Uterus (tissue), 4 donors: Measurements from ENCODE around the gene SPEF2. TPM values are rescaled to one million over a fixed set of nuclear protein-coding genes. Genes with fewer than 3 reads are reported as not detected.

Experiments
- DNase-seq, 2 donors: peaks; one replicate each; pipeline ENCODE4 v3.0.0-alpha.2; 2019 to 2020
- H3K27ac ChIP-seq, 2 donors: fragments of 200-600 bp; sonication (generic); 1 replicate in 1 of 2; 2 replicates in 1 of 2; pipeline ENCODE4 v1.5.1; 2016 to 2018
- H3K27me3 ChIP-seq, 2 donors: fragments of 200-600 bp; sonication (generic); one replicate each; pipeline ENCODE4 v1.5.1; 2018 to 2019; ENCODE audit warnings: control low read depth in 1 of 2
- H3K36me3 ChIP-seq, 2 donors: fragments of 200-600 bp; sonication (generic); one replicate each; pipeline ENCODE4 v1.5.1; 2019; ENCODE audit warnings: control low read depth in 1 of 2
- H3K4me1 ChIP-seq, 2 donors: fragments of 200-600 bp; sonication (generic); one replicate each; pipeline ENCODE4 v1.5.1; 2018 to 2019; ENCODE audit warnings: control low read depth in 1 of 2
- H3K4me3 ChIP-seq, 2 donors: fragments of 200-600 bp; sonication (generic); 1 replicate in 1 of 2; 2 replicates in 1 of 2; pipeline ENCODE4 v1.5.1; 2018 to 2019; ENCODE audit warnings: mild to moderate bottlenecking in 1 of 2
- H3K9me3 ChIP-seq, 2 donors: fragments of 200-600 bp; sonication (generic); one replicate each; pipeline ENCODE4 v1.5.1; 2019; ENCODE audit warnings: control low read depth in 1 of 2
- CTCF ChIP-seq, 4 experiments: fragments of 200-600 bp in 2 of 4; fragments of 450-650 bp in 2 of 4; sonication (generic) in 2 of 4; IDR thresholded peaks; one replicate each; pipeline ENCODE4 v1.5.1; 2016 to 2019; ENCODE audit warnings: antibody characterized with exemption in 4 of 4, mild to moderate bottlenecking in 2 of 4, moderate library complexity in 1 of 4
- POLR2A ChIP-seq, 2 donors: fragments of 450-650 bp; IDR thresholded peaks; one replicate each; pipeline ENCODE4 v1.6.1; 2016; ENCODE audit warnings: antibody characterized with exemption in 2 of 2, mild to moderate bottlenecking in 1 of 2, moderate library complexity in 1 of 2
- intact Hi-C: fragments of 100-400 bp; cut with DNase I; formaldehyde crosslinking; loops from one replicate; pipeline ENCODE4 v1.15.1; 2023; ENCODE audit warnings: low total_unique reads
- total RNA-seq, 4 donors: library from RNA; depleted of rRNA in 3 of 4; stranded (reverse); fragments of >200 nt in 3 of 4; gene quantifications; one replicate each; pipeline versions ENCODE4 v1.1.0 to v1.2.4, GENCODE V29; 2014 to 2023
- donor health status: DM: yes; HTN: yes; CAD: no.

The SPEF2 gene
- total RNA-seq, 4 donors from 2014 or later: 3.3 to 71.0 (median 20.9) TPM

GRCh38 chr5:35735718-35736117 lies 118.1 kb downstream of the SPEF2 start:
- TF ChIP-seq CTCF (IDR thresholded peaks at IDR 0.05) (no peak), POLR2A (IDR thresholded peaks at IDR 0.05) (no peak)
- Histone ChIP-seq H3K9me3 (no peaks in the 10 kb centered on the region), H3K4me1 (no peaks in the 10 kb centered on the region), H3K27ac (no peak overlapping the region), H3K27me3 (no peaks in the 10 kb centered on the region), H3K36me3 (no peaks in the 10 kb centered on the region), H3K4me3 (no peak overlapping the region)
- intact Hi-C loops: no loop called here
- DNase-seq: no peak

- Histone ChIP-seq H3K27ac (no peak overlapping the region), H3K27me3 (no peaks in the 10 kb centered on the region), H3K9me3 (no peaks in the 10 kb centered on the region), H3K4me1 (no peaks in the 10 kb centered on the region), H3K36me3 (no peaks in the 10 kb centered on the region), H3K4me3 (no peak overlapping the region)
- TF ChIP-seq POLR2A (IDR thresholded peaks at IDR 0.05): no peak
- no peak for TF ChIP-seq CTCF (IDR thresholded peaks at IDR 0.05)
- intact Hi-C loops: no loop called here
- no peak for DNase-seq
Measured at GRCh38 chr5:35736280-35736679, 118.6 kb downstream of the SPEF2 start.

- H3K4me1 ChIP-seq: no peaks in the 10 kb centered on the region
- no peaks in the 10 kb centered on the region for H3K27me3 ChIP-seq
- no peaks in the 10 kb centered on the region for H3K9me3 ChIP-seq
- intact Hi-C loops: no loop called here
- H3K4me3 ChIP-seq: no peak overlapping the region
- no peak overlapping the region for H3K27ac ChIP-seq
- TF ChIP-seq POLR2A (IDR thresholded peaks at IDR 0.05) (no peak), CTCF (IDR thresholded peaks at IDR 0.05) (no peak)
- H3K36me3 ChIP-seq: no peaks in the 10 kb centered on the region
- DNase-seq: no peak
Measured at GRCh38 chr5:35741126-35741716, 123.6 kb downstream of the SPEF2 start.

GRCh38 chr5:35741971-35742370 lies 124.3 kb downstream of the SPEF2 start:
- no peaks in the 10 kb centered on the region for H3K36me3 ChIP-seq
- H3K9me3 ChIP-seq: no peaks in the 10 kb centered on the region
- H3K27me3 ChIP-seq: no peaks in the 10 kb centered on the region
- TF ChIP-seq POLR2A (IDR thresholded peaks at IDR 0.05) (no peak), CTCF (IDR thresholded peaks at IDR 0.05) (no peak)
- DNase-seq: no peak
- H3K4me3 ChIP-seq: no peak overlapping the region
- H3K4me1 ChIP-seq: no peaks in the 10 kb centered on the region
- H3K27ac ChIP-seq: no peak overlapping the region
- intact Hi-C loops: no loop called here

GRCh38 chr5:35743644-35744043 lies 126.0 kb downstream of the SPEF2 start:
- Histone ChIP-seq H3K4me3 (no peak overlapping the region), H3K9me3 (no peaks in the 10 kb centered on the region)

More at GRCh38 chr5:35743644-35744043, 126.0 kb downstream of the SPEF2 start:
- no peak for DNase-seq
- intact Hi-C loops: no loop called here
- no peaks in the 10 kb centered on the region for H3K36me3 ChIP-seq
- H3K27me3 ChIP-seq: no peaks in the 10 kb centered on the region
- no peak for TF ChIP-seq POLR2A (IDR thresholded peaks at IDR 0.05)
- no peak for TF ChIP-seq CTCF (IDR thresholded peaks at IDR 0.05)
- no peaks in the 10 kb centered on the region for H3K4me1 ChIP-seq
- H3K27ac ChIP-seq: no peak overlapping the region
